ENCODE measurements around the gene TRAF3IP3. TPM values are rescaled to one million over a fixed set of nuclear protein-coding genes. Genes with fewer than 3 reads are reported as not detected.

The TRAF3IP3 gene
- total and polyA plus RNA-seq, 2 experiments from 2014 or later: 0.13 to 0.16 TPM

DNA sequence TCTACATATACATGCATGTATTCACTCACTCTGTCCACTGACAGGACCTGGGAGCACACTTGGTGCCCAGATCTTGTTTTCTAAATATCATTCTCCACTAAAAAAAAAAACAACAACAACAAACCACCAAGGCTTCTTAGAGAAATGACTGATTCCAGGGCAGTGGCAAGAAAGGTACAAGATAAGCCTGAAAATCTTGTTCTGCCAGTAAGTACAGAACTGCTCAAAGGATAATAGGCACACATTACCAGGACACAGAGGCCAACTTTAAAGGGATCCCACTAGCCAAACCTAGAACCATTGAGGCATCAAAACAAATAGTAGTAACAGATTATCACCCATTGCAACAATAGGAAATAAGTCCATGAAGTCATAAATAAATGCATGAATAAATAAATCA lies 40.5 kb upstream of the TRAF3IP3 start:
- H3K4me2 ChIP-seq: no peak overlapping the region
- H3K27me3 ChIP-seq: no peaks in the 10 kb centered on the region
- H4K20me1 ChIP-seq (ENCODE audit: insufficient read depth, poor library complexity, severe bottlenecking): no peaks in the 10 kb centered on the region
- no peak overlapping the region for H3K27ac ChIP-seq
- no peak for DNase-seq (ENCODE audit: low spot score)
- no peaks in the 10 kb centered on the region for H3K4me1 ChIP-seq (ENCODE audit: insufficient read depth)
- no peaks in the 10 kb centered on the region for H3K9me3 ChIP-seq (ENCODE audit: low read depth)
- no peak overlapping the region for H3K4me3 ChIP-seq
- H3K36me3 ChIP-seq (replicated peaks; ENCODE audit: insufficient read depth, low read depth): no peaks in the 10 kb centered on the region
- no peaks in the 10 kb centered on the region for H3K79me2 ChIP-seq
- no peak overlapping the region for H2AFZ ChIP-seq
- no peak for TF ChIP-seq EZH2 (IDR thresholded peaks at IDR 0.05; ENCODE audit: borderline replicate concordance)
- TF ChIP-seq EZH2phosphoT487 (IDR thresholded peaks at IDR 0.05; ENCODE audit: low read depth, severe bottlenecking, unreplicated experiment): no peak
- H3K9me2 ChIP-seq (replicated peaks; ENCODE audit: insufficient read depth): no peaks in the 10 kb centered on the region

DNA sequence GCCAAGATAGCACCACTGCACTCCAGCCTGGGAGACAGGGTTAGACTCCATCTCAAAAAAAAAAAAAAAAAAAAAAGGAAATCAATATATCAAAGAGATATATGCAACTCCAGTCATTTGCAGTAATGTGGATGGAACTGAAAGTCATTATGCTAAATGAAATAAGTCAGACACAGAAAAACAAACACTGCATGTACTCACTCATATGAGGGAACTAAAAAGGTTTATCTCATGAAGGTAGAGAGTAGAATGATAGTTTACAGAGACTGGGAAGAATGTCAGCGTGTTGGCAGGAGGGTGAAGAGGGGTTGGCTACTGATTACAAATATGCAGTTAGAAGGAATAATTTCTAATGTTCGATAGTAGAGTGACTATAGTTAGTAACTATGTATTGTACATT lies 38.0 kb upstream of the TRAF3IP3 start:
- H3K36me3 ChIP-seq (replicated peaks; ENCODE audit: insufficient read depth, low read depth): no peaks in the 10 kb centered on the region
- H3K4me3 ChIP-seq: no peak overlapping the region
- H3K27me3 ChIP-seq: no peaks in the 10 kb centered on the region
- no peak for TF ChIP-seq EZH2 (IDR thresholded peaks at IDR 0.05; ENCODE audit: borderline replicate concordance)
- TF ChIP-seq EZH2phosphoT487 (IDR thresholded peaks at IDR 0.05; ENCODE audit: low read depth, severe bottlenecking, unreplicated experiment): no peak
- TF ChIP-seq, protein P1, sequence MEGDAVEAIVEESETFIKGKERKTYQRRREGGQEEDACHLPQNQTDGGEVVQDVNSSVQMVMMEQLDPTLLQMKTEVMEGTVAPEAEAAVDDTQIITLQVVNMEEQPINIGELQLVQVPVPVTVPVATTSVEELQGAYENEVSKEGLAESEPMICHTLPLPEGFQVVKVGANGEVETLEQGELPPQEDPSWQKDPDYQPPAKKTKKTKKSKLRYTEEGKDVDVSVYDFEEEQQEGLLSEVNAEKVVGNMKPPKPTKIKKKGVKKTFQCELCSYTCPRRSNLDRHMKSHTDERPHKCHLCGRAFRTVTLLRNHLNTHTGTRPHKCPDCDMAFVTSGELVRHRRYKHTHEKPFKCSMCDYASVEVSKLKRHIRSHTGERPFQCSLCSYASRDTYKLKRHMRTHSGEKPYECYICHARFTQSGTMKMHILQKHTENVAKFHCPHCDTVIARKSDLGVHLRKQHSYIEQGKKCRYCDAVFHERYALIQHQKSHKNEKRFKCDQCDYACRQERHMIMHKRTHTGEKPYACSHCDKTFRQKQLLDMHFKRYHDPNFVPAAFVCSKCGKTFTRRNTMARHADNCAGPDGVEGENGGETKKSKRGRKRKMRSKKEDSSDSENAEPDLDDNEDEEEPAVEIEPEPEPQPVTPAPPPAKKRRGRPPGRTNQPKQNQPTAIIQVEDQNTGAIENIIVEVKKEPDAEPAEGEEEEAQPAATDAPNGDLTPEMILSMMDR (IDR thresholded peaks at IDR 0.05; ENCODE audit: poor library complexity): no peak
- 72% methylated on average over 2 of the region's 2 CpGs for WGBS (ENCODE audit: low lambda C conversion rate, missing lambda C conversion rate)
- H3K9me2 ChIP-seq (replicated peaks; ENCODE audit: insufficient read depth): no peaks in the 10 kb centered on the region
- H4K20me1 ChIP-seq (ENCODE audit: insufficient read depth, poor library complexity, severe bottlenecking): no peaks in the 10 kb centered on the region
- no peak overlapping the region for H3K4me2 ChIP-seq
- H3K79me2 ChIP-seq: no peaks in the 10 kb centered on the region
- no peak overlapping the region for H3K27ac ChIP-seq
- no peaks in the 10 kb centered on the region for H3K9me3 ChIP-seq (ENCODE audit: low read depth)
- H3K4me1 ChIP-seq (ENCODE audit: insufficient read depth): no peaks in the 10 kb centered on the region
- no peak overlapping the region for H2AFZ ChIP-seq
- DNase-seq (ENCODE audit: low spot score): no peak

DNA sequence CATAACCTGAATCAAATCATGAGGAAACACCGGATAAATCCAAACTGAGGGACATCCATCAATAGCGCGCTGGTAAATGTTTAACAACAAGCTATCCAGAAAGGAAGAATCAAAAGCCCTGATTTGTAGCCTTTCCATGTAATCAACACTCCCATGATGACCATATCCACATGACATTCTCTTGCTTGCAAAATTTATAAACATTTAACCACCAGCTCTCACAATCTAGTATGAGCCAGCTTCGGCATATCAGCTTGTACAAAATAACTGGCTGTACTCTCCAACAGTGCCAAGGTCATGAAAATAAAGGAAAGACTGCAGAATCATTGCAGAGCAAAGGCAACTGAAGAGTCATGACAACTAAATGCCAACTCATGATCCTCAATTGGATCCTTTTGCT lies 35.5 kb upstream of the TRAF3IP3 start:
- Histone ChIP-seq H3K9me3 (ENCODE audit: low read depth) (no peaks in the 10 kb centered on the region), H3K4me1 (ENCODE audit: insufficient read depth) (no peaks in the 10 kb centered on the region), H3K27me3 (no peaks in the 10 kb centered on the region), H3K4me2 (no peak overlapping the region), H3K9me2 (replicated peaks; ENCODE audit: insufficient read depth) (no peaks in the 10 kb centered on the region), H2AFZ (no peak overlapping the region), H3K27ac (no peak overlapping the region), H4K20me1 (ENCODE audit: insufficient read depth, poor library complexity, severe bottlenecking) (no peaks in the 10 kb centered on the region), H3K79me2 (no peaks in the 10 kb centered on the region), H3K4me3 (no peak overlapping the region), H3K36me3 (replicated peaks; ENCODE audit: insufficient read depth, low read depth) (no peaks in the 10 kb centered on the region)
- WGBS (ENCODE audit: low lambda C conversion rate, missing lambda C conversion rate): 87% methylated on average over 4 of the region's 4 CpGs
- DNase-seq (ENCODE audit: low spot score): no peak
- TF ChIP-seq EZH2 (IDR thresholded peaks at IDR 0.05; ENCODE audit: borderline replicate concordance): no peak
- TF ChIP-seq EZH2phosphoT487 (IDR thresholded peaks at IDR 0.05; ENCODE audit: low read depth, severe bottlenecking, unreplicated experiment): no peak

DNA sequence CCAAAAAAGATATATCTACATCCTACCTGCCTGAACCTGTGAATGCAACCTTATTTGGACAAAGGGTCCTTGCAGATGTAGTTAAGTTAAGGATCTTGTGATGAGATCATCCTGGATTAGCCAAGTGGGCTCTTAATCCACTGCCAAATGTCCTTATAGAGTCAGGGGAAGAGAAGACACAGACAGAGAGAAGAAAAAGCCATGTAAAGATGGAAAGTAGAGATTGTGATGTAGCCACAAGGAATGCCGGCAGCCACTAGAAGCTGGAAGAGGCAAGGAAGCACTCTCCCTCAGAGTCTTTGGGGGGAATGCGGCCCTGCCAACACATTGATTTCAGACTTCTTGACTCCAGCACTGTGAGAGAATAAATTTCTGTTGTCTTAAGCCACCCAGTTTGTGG lies 35.0 kb upstream of the TRAF3IP3 start:
- 71% methylated on average over 2 of the region's 2 CpGs for WGBS (ENCODE audit: low lambda C conversion rate, missing lambda C conversion rate)
- no peaks in the 10 kb centered on the region for H3K27me3 ChIP-seq

More for the DNA sequence above, 35.0 kb upstream of the TRAF3IP3 start:
- TF ChIP-seq EZH2phosphoT487 (IDR thresholded peaks at IDR 0.05; ENCODE audit: low read depth, severe bottlenecking, unreplicated experiment): no peak
- no peak for TF ChIP-seq EZH2 (IDR thresholded peaks at IDR 0.05; ENCODE audit: borderline replicate concordance)
- TF ChIP-seq, protein P1 (IDR thresholded peaks at IDR 0.05; ENCODE audit: poor library complexity): no peak
- H4K20me1 ChIP-seq (ENCODE audit: insufficient read depth, poor library complexity, severe bottlenecking): no peaks in the 10 kb centered on the region
- no peak overlapping the region for H3K4me3 ChIP-seq
- H3K4me1 ChIP-seq (ENCODE audit: insufficient read depth): no peaks in the 10 kb centered on the region
- H3K9me3 ChIP-seq (ENCODE audit: low read depth): no peaks in the 10 kb centered on the region
- H2AFZ ChIP-seq: no peak overlapping the region
- no peak overlapping the region for H3K4me2 ChIP-seq
- no peaks in the 10 kb centered on the region for H3K9me2 ChIP-seq (replicated peaks; ENCODE audit: insufficient read depth)
- DNase-seq (ENCODE audit: low spot score): no peak
- no peaks in the 10 kb centered on the region for H3K79me2 ChIP-seq
- H3K27ac ChIP-seq: no peak overlapping the region
- H3K36me3 ChIP-seq (replicated peaks; ENCODE audit: insufficient read depth, low read depth): no peaks in the 10 kb centered on the region

Data from hepatocyte (in vitro differentiated cells).